A549 treated with DMSO at 1 μM for 4 hours (cell line): Measurements from ENCODE around the gene RHBDD1. TPM values are rescaled to one million over a fixed set of nuclear protein-coding genes. Genes with fewer than 3 reads are reported as not detected.

Experiments used
- total RNA-seq: library from RNA; stranded (reverse); fragments of 200-300 nt; extraction: Qiagen RNA extraction; gene quantifications from 5 replicates; pipeline ENCODE4 v1.2.3, GENCODE V29; 2022; ENCODE audit warnings: low read depth

RHBDD1 gene, protein sequence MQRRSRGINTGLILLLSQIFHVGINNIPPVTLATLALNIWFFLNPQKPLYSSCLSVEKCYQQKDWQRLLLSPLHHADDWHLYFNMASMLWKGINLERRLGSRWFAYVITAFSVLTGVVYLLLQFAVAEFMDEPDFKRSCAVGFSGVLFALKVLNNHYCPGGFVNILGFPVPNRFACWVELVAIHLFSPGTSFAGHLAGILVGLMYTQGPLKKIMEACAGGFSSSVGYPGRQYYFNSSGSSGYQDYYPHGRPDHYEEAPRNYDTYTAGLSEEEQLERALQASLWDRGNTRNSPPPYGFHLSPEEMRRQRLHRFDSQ
- total RNA-seq, result 8.6 to 12.7 TPM (median 11.0 TPM) in 5 replicates

DNA sequence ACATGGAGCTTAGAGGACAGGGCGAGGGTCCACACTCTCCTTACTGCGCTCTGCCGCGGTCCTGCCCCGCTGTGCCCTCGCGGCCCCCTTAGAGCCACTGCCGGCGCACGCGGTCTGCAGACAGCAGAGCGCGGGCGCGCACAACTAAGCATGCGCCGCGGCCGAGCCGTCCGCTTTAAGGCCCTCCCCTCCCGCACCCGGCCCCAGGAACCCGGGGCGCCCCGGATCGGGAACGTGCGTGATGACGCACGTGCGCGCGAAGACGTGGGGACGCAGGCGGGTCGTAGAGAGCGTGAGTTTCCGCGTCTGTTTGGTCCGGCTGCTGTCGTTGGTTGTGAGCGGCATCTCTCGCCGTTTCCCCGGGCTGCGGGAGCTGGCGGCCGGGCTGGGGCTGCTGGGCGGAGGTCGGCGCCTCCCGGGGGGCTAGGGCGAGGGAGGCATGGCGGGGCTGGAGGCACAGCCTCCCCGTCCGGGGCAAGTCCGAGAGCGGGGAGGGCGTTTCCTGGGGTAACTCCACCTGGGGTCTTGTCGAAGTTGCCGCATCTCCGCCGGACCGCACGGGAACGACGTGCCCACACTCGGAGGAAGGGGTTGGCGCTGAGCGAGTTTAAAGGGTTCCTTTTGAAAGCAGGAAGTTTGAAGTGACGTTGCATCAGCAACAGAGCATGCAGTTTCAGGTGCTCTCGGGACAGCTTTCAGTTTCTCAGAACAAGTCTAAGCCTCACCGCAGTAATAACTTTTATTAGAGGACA lies at the start of gene RHBDD1:
TSS of gene RHBDD1 (plus strand) at position 259 of the 752 bp plus-strand sequence. CDS start 28,640 bp downstream, outside the sequence.

DNA sequence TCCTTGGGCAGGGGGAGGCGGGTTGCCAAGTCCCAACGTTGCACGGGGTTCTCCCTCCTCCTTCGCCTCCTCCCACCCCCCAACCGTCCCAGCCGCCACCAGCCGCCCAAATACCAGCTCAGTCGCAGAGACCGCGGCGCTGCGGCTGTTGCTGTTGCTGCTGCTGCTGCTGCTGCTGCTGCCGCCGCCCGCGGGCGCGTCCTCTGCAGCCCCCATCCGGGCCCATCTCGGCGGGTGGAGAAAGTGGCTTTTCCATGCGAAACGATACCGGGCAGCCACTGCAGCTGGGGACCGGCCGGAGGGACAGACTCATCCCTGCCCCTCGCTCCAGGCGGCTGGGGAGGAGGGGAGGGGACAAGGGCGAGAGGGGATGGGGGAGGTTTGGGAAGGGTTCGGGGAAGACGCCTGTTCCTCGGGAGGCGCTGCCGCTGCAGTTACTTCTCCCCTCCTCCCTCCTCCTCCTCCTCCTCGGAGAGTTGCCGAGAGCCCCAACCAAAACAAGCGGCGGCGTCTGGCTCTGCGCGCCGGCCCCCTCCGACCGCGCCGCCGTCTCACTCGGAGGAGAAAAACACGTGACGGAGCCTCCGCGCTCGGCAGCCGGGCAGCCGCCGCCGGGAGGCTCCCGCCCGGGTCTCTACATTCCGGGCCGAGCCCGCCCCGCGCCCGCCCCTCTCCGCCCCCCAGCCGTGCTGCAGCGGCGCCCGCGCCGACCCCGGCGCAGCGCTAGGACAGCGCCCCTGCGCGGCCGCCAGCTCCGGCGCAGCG lies 36.5 kb upstream of the RHBDD1 start, which contains the start of gene IRS1:
TSS of gene IRS1 (minus strand) at position 610 of the 765 bp plus-strand sequence. CDS start 1,082 bp downstream, outside the sequence.

Other genes starting within 250 kb of the RHBDD1 start
- gene IRS1, start 36.2 kb upstream of the RHBDD1 start, total RNA-seq, result 15.7 to 22.0 TPM (median 17.6 TPM) in 5 replicates